GM21576 (cell line): Measurements from ENCODE around the gene HCFC1R1.

Experiments
- ATAC-seq: cut with Tn5 transposase; IDR thresholded peaks from one replicate; pipeline ENCODE4 v1.9.1; 2021; ENCODE audit warnings: mild to moderate bottlenecking, moderate library complexity; ENCODE audit not compliant: unreplicated experiment

HCFC1R1 gene

GRCh38 chr16:3035972-3036725, 12.4 kb upstream of the HCFC1R1 start:
- ATAC-seq = no peak

- ATAC-seq = no peak
Measured at GRCh38 chr16:3035289-3035971, 11.7 kb upstream of the HCFC1R1 start.

- ATAC-seq = no peak
Measured at GRCh38 chr16:3032624-3033023, 8.9 kb upstream of the HCFC1R1 start.

- no peak for ATAC-seq
Measured at GRCh38 chr16:3030222-3031212, 6.8 kb upstream of the HCFC1R1 start.

GRCh38 chr16:3029491-3030221, 5.9 kb upstream of the HCFC1R1 start:
- ATAC-seq = no peak

GRCh38 chr16:3028716-3029319, 5.1 kb upstream of the HCFC1R1 start:
- no peak for ATAC-seq

GRCh38 chr16:3027983-3028715, 4.4 kb upstream of the HCFC1R1 start:
- no peak for ATAC-seq

GRCh38 chr16:3027489-3027795, 3.7 kb upstream of the HCFC1R1 start:
- no peak for ATAC-seq

- no peak for ATAC-seq
Measured at GRCh38 chr16:3026609-3027488, 3.1 kb upstream of the HCFC1R1 start.

- no peak for ATAC-seq
Measured at GRCh38 chr16:3026003-3026378, 2.2 kb upstream of the HCFC1R1 start.

- no peak for ATAC-seq
Measured at GRCh38 chr16:3025032-3026002, 1.6 kb upstream of the HCFC1R1 start.

GRCh38 chr16:3023415-3023668, 400 bp downstream of the HCFC1R1 start:
- ATAC-seq = no peak

GRCh38 chr16:3022684-3023414, 893 bp downstream of the HCFC1R1 start:
- ATAC-seq = no peak

GRCh38 chr16:3022208-3022683, 1.5 kb downstream of the HCFC1R1 start:
- ATAC-seq = no peak

- ATAC-seq = no peak
Measured at GRCh38 chr16:3021449-3022207, 2.1 kb downstream of the HCFC1R1 start.
